AG04450 (cell line): ENCODE measurements around the gene B3GLCT. TPM values are rescaled to one million over a fixed set of nuclear protein-coding genes. Genes with fewer than 3 reads are reported as not detected.

Experiments used
- CTCF ChIA-PET: fragments of 300-600, 350-600 bp; formaldehyde crosslinking; extraction: SDS; loops from one replicate; lab custom pipeline; 2022; ENCODE audit warnings: antibody characterized with exemption, inconsistent platforms; lab: Charles Lee
- POLR2A ChIA-PET: fragments of 350-600 bp; formaldehyde crosslinking; extraction: SDS; loops from one replicate; lab custom pipeline; 2021; ENCODE audit warnings: antibody characterized with exemption, inconsistent platforms; lab: Yijun Ruan, JAX
- DNase-seq: peaks from one replicate; pipeline ENCODE4 v3.0.0-alpha.2; 2011; ENCODE audit warnings: low read depth, low spot score
- H3K27ac ChIP-seq: one replicate; pipeline ENCODE4 v1.5.1; 2012; ENCODE audit warnings: low read depth, low read length, control low read depth
- H3K27me3 ChIP-seq: one replicate; pipeline ENCODE4 v1.6.0; 2012; ENCODE audit warnings: low read length; ENCODE audit not compliant: control insufficient read depth, insufficient read depth
- H3K4me3 ChIP-seq: 2 replicates; pipeline ENCODE4 v1.5.1; 2011; ENCODE audit warnings: mild to moderate bottlenecking, low read depth, low read length, control low read depth
- H3K9me3 ChIP-seq: 2 replicates; pipeline ENCODE4 v1.5.1; 2012; ENCODE audit warnings: low read length; ENCODE audit not compliant: control insufficient read depth, insufficient read depth
- CTCF ChIP-seq: IDR thresholded peaks from 2 replicates; pipeline ENCODE4 v1.5.1; 2011; ENCODE audit warnings: low read depth, low read length, control low read depth, inconsistent platforms
- polyA plus RNA-seq: library from polyadenylated mRNA; depleted of rRNA; stranded (reverse); fragments of >200 nt; gene quantifications from 2 replicates; pipeline ENCODE4 v1.2.3, GENCODE V29; 2011

Gene B3GLCT
- polyA plus RNA-seq, 1 experiment: 2.3 TPM

DNA sequence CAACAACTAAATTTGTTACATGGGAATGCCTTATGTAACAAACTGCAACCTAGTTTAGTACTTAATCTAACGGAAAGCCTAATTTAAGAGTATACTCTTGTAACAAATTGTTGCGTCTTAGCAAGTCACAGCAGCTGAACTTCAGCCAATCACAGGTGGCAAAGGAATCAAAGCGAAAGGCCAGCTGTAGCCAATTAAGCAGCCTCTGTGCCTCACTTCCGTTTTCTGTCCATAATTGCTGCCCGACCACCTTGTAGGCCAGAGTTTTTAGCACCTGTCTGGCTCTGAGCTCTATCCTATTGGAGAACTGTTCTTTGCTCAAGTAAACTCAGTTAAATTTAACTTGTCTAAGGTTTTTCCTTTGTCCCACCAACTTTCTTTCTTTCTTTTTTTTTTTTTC lies 20.0 kb upstream of the B3GLCT start:
- no peak for TF ChIP-seq CTCF
- no peak overlapping the region for H3K4me3 ChIP-seq
- no peaks in the 10 kb centered on the region; the same call in 1 of the 2 replicates for H3K9me3 ChIP-seq
- H3K27me3 ChIP-seq: no peaks in the 10 kb centered on the region
- DNase-seq: no peak
- no peak overlapping the region for H3K27ac ChIP-seq
- ChIA-PET POLR2A (no interaction called here), CTCF (interaction anchor here (0.8 to 2.0 kb wide), 2 partner anchors 57 to 245 kb away, joined by 3 to 8 read pairs; no protein-coding TSS in a partner anchor)

- POLR2A ChIA-PET: no interaction called here
- Histone ChIP-seq H3K27me3 (no peaks in the 10 kb centered on the region), H3K27ac (no peak overlapping the region), H3K9me3 (no peaks in the 10 kb centered on the region; the same call in 1 of the 2 replicates), H3K4me3 (no peak overlapping the region)
- no peak for TF ChIP-seq CTCF
- CTCF ChIA-PET: no interaction called here
- no peak for DNase-seq
Measured at GRCh38 chr13:31182987-31183386, 16.8 kb upstream of the B3GLCT start.

DNA sequence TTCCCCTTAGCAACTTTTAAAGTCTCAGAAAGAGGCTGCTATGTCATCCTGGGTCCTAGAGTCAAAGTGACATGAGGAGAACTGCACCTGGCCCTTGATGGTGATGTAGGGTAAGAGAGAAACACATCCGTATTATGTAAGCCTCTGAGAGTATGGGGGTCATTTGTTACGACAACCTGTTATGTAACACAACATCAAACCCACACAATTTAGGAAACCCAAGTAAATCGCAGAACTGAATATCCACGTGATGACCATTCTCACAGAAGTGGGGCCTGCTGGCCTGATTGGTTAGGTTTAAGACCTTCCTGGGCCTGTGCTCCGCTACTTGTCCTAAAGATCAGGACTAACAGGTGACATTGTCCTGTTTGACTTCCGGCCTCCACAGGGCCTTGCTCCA lies 15.3 kb upstream of the B3GLCT start:
- POLR2A ChIA-PET: no interaction called here
- no peak for DNase-seq

DNA sequence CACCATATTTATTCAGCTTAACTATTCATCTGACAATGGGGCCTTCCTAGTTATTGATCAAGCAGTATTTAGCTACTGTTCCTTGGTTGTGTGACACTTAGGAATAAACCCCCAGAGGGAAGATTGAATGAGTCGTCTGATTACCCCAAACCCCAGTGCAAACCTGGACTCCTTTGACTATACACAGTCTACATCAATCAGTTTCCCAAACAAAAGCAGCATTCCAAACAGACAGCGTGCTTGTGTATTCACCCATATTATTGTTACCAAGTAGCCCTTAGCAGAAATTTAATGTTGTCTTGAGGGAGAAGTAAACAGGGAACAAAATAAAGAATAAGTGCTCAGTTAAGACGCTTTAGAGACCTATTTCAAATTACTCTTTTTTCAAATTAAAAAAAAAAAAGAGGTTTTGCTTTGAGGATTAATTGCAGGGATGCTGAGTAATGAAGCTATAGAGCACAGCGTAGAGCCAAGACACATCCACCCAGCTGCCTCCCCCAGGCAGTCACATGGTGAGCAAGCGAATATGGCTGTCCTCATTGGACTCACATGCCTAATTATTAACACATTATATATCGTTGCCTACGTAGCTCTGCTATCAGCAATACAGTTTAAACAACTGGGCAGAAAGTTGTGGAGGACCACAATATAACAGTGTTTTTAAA lies 14.7 kb upstream of the B3GLCT start:
- no peak for DNase-seq
- TF ChIP-seq CTCF: no peak
- no peak overlapping the region for H3K4me3 ChIP-seq
- H3K9me3 ChIP-seq: no peaks in the 10 kb centered on the region
- CTCF ChIA-PET: interaction anchor here (2.6 kb wide), 1 partner anchor 11 kb away, joined by 10 read pairs; no protein-coding TSS in a partner anchor
- POLR2A ChIA-PET: no interaction called here
- H3K27ac ChIP-seq: no peak overlapping the region
- H3K27me3 ChIP-seq: no peaks in the 10 kb centered on the region

More for the DNA sequence above, 15.3 kb upstream of the B3GLCT start:
- TF ChIP-seq CTCF: no peak
- CTCF ChIA-PET: no interaction called here
- H3K4me3 ChIP-seq: no peak overlapping the region
- no peak overlapping the region for H3K27ac ChIP-seq
- no peaks in the 10 kb centered on the region for H3K27me3 ChIP-seq
- no peaks in the 10 kb centered on the region for H3K9me3 ChIP-seq

DNA sequence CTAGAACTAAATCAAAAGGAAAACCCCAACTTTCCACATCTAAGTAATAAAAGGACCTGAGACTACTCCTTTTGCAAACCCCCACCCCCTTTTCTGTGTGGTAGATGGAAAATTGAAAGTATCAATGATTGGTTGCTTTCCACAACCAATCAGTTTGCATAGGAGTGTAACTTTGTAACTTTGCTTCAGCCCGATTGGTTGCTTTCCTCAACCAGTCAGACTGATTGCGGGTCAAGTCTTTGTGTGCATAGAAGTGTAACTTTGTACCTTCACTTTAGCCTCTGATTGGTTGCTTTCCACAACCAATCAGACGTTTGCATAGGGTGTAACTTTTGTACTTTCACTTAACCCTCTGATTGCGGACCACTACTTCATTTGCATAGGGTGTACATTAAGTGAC lies 8.0 kb upstream of the B3GLCT start:
- H3K27ac ChIP-seq: no peak overlapping the region
- DNase-seq: no peak
- H3K27me3 ChIP-seq: peaks cover 5% of the 10 kb centered on the region
- no peak overlapping the region for H3K4me3 ChIP-seq
- POLR2A ChIA-PET: interaction anchor here (0.6 kb wide), 1 partner anchor 9 kb away, joined by 6 read pairs; no protein-coding TSS in a partner anchor
- no peaks in the 10 kb centered on the region for H3K9me3 ChIP-seq
- CTCF ChIA-PET: interaction anchor here (0.7 kb wide), 1 partner anchor 8 kb away, joined by 3 read pairs; the partner anchor contains the start of gene B3GLCT
- no peak for TF ChIP-seq CTCF
